Measurements from ENCODE around the gene CENPVL1. TPM values are rescaled to one million over a fixed set of nuclear protein-coding genes. Genes with fewer than 3 reads are reported as not detected.

CENPVL1 gene
- total and polyA plus RNA-seq, 12 donors = 0.06 TPM; not detected in 11

DNA sequence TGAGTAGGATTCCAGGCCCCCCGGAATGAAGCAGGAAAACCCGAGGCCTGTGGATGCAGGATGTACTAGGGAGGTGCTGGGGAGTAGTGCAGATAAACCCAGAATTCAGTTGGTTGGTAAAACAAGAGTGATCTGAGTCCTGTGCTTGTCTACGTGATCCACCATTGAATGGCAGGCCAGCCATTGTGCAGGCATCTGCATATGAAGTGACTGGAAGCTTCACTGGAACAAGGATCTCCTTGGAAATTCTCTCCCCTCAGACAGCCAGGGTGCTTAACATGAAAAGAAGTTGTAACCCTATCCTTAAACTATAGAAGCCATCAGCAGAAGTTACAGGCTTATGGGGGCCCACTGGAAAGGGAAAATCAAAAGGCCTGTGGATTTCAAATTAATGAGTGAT is 32.3 kb downstream of the CENPVL1 start:
- peaks cover 22% of the 10 kb centered on the region for H3K27me3 ChIP-seq
- H3K36me3 ChIP-seq (replicated peaks in 1 of 2) = no peaks in the 10 kb centered on the region
- no peak for DNase-seq
- no peaks in the 10 kb centered on the region for H3K9me3 ChIP-seq (replicated peaks in 1 of 3)
- no peak overlapping the region for H3K27ac ChIP-seq
- WGBS, 4 donors = 51 to 86% (median 73%) methylated on average over 3 of the region's 3 CpGs
- peak overlapping the region in 1 of 4 donors; percentile 76 for H3K4me3 ChIP-seq
- TF ChIP-seq, protein P1, sequence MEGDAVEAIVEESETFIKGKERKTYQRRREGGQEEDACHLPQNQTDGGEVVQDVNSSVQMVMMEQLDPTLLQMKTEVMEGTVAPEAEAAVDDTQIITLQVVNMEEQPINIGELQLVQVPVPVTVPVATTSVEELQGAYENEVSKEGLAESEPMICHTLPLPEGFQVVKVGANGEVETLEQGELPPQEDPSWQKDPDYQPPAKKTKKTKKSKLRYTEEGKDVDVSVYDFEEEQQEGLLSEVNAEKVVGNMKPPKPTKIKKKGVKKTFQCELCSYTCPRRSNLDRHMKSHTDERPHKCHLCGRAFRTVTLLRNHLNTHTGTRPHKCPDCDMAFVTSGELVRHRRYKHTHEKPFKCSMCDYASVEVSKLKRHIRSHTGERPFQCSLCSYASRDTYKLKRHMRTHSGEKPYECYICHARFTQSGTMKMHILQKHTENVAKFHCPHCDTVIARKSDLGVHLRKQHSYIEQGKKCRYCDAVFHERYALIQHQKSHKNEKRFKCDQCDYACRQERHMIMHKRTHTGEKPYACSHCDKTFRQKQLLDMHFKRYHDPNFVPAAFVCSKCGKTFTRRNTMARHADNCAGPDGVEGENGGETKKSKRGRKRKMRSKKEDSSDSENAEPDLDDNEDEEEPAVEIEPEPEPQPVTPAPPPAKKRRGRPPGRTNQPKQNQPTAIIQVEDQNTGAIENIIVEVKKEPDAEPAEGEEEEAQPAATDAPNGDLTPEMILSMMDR (IDR thresholded peaks at IDR 0.05) = no peak
- TF ChIP-seq POLR2A (IDR thresholded peaks at IDR 0.05) = no peak
- no peaks in the 10 kb centered on the region for H3K4me1 ChIP-seq (replicated peaks in 1 of 2)
- intact Hi-C loops (cut with DNase I) = no loop called here

DNA sequence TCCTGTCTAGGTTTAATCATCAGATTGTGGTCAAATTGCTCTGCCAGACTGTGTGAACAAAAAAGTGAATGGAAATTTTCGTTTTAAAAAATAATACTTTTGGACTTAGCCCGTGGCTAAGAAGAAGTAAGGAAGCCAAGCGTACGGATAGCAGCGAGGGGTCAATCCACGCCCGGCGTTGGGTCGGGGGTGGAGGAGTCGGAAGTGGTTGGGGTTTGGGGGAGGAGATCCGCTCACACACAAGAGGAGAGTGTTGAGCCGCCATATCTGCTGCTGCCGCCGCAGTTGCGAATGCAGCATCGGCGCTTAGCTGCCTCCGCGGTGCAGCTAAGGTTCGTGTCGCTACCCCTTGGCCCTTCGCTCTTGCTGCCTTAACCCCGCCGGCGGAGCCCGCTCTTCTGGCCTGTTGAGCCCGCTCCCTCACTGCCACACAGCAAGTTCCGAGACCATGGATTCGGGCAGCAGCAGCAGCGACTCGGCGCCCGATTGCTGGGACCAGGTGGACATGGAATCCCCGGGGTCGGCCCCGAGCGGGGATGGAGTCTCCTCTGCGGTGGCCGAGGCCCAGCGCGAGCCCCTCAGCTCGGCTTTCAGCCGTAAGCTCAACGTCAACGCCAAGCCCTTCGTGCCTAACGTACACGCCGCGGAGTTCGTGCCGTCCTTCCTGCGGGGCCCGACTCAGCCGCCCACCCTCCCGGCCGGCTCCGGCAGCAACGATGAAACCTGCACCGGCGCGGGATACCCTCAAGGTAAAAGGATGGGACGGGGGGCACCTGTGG is 33.1 kb downstream of the CENPVL1 start, which contains the start of gene GSPT2:
GSPT2 (plus strand) TSS at position 264 of the 779 bp plus-strand sequence; CDS start at position 449, 185 bp downstream.
- DNase-seq = peak; percentile 60 to 79 (median 71)
- Histone ChIP-seq H3K4me1 (replicated peaks in 1 of 2) (no peaks in the 10 kb centered on the region), H3K4me3 (peak within 1 kb of the TSS in 3 of 4 donors; percentile 48 to 76 (median 53)), H3K27me3 (peaks cover 21% of the 10 kb centered on the region), H3K9me3 (replicated peaks in 1 of 3) (no peaks in the 10 kb centered on the region), H3K27ac (peak within 1 kb of the TSS in 3 of 5 donors; percentile 28 to 69 (median 53)), H3K36me3 (replicated peaks in 1 of 2) (no peaks in the 10 kb centered on the region)
- peak; percentile 23 to 53 for TF ChIP-seq POLR2A (IDR thresholded peaks at IDR 0.05)
- TF ChIP-seq, protein P1 (IDR thresholded peaks at IDR 0.05) = no peak
- 0 to 44% (median 13%) methylated on average over 11 to 63 of the region's 63 CpGs for whole genome bisulfite sequencing, 4 donors
- intact Hi-C loops (cut with DNase I) = no loop called here

DNA sequence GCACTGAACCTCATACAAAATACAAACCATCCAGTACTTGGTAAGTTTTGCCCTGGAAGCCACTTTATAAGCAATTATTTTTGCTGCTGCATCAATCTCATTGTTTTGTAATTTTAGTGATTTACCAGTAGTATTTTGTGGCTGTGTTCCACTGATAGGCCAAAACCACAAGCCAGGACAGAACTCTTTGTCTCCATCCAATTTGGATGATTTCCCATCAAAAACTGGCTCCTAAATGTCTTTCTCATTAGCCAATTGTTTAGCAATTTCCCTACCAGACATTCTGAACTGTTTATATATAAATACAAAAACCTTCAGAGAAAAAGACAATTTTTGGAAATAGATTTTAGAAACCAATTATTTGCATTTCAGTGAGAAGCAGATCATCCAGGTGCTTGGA is 37.4 kb downstream of the CENPVL1 start:
- H3K27me3 ChIP-seq = peaks cover under 1% of the 10 kb centered on the region
- TF ChIP-seq, protein P1 (IDR thresholded peaks at IDR 0.05) = no peak
- TF ChIP-seq POLR2A (IDR thresholded peaks at IDR 0.05) = no peak
- DNase-seq = no peak
- H3K4me1 ChIP-seq (replicated peaks in 1 of 2) = no peaks in the 10 kb centered on the region
- no peaks in the 10 kb centered on the region for H3K9me3 ChIP-seq (replicated peaks in 1 of 3)
- H3K36me3 ChIP-seq (replicated peaks in 1 of 2) = no peaks in the 10 kb centered on the region
- H3K27ac ChIP-seq = no peak overlapping the region
- intact Hi-C loops (cut with DNase I) = no loop called here
- no peak overlapping the region for H3K4me3 ChIP-seq

DNA sequence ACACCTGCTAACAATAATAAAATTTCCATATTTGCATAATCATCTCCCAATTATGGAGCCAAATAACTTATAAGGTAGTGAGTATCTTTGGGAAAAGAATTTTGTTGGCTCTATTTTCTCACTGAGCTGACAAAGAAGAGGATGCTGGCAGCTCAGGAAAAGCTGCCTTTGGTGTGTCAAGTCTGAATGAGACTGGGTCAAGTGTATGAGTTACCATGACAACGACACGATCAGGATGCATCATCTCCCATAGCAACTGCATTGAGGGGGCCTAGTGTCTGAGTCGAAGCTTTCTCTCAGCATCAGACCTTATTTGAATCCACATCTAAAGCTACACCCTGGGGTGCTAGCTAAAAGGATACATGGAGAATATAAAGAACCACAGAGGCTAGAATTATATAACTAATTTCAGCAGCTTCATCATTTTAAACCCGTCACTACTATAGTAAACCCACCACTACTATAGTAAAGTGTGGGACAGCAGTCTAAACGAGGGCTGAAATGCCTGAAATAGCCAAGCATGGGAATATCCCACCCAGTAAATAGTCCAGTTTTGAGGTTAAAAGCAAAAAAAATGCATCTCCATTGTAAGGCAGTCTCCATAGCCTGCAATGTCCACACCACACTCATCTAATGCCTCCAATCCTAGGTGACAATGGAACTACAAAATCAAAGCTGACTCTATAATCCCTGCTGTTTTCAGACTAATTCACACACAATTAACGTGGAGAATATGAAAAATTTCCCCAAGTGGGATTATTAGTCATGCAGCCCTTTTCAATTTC is 48.9 kb downstream of the CENPVL1 start:
- Histone ChIP-seq H3K4me1 (replicated peaks in 1 of 2) (no peaks in the 10 kb centered on the region), H3K36me3 (replicated peaks in 1 of 2) (no peaks in the 10 kb centered on the region), H3K9me3 (replicated peaks in 1 of 3) (no peaks in the 10 kb centered on the region), H3K27me3 (peaks cover 18% of the 10 kb centered on the region), H3K4me3 (no peak overlapping the region), H3K27ac (no peak overlapping the region)
- WGBS, 4 donors = 45 to 60% (median 54%) methylated on average over 3 to 6 of the region's 6 CpGs
- intact Hi-C loops (cut with DNase I) = no loop called here
- no peak for TF ChIP-seq POLR2A (IDR thresholded peaks at IDR 0.05)
- TF ChIP-seq, protein P1 (IDR thresholded peaks at IDR 0.05) = no peak
- DNase-seq = no peak

All from adrenal gland (tissue), 12 donors.